Endothelial cell of umbilical vein (primary cell): ENCODE data around the gene PRR9. TPM values are rescaled to one million over a fixed set of nuclear protein-coding genes. Genes with fewer than 3 reads are reported as not detected.

Source experiments
- BruUV-seq: library from RNA; stranded (reverse); fragments of 400-500 nt; replicated peaks from 2 replicates; lab custom pipeline; 2021; lab: Mats Ljungman, UMichigan
- CTCF ChIA-PET: fragments of 300-600, 350-600 bp; sonication (Branson Sonifier 250); formaldehyde crosslinking; loops from one replicate; lab custom pipeline; 2021; ENCODE audit warnings: antibody characterized with exemption, inconsistent platforms; lab: Charles Lee
- POLR2A ChIA-PET: fragments of 300-600, 350-600 bp; sonication (Branson Sonifier 250); formaldehyde crosslinking; loops from one replicate; lab custom pipeline; 2021; ENCODE audit warnings: antibody characterized with exemption, inconsistent platforms; lab: Charles Lee
- DNase-seq: peaks from one replicate; pipeline ENCODE4 v3.0.0-alpha.2; 2011; ENCODE audit warnings: low read depth, low spot score
- FAIRE-seq: peaks from 2 replicates; lab custom pipeline; 2011; peaks lifted over from hg19 to GRCh38; lab: Jason Lieb, UNC
- H2AFZ ChIP-seq: 2 replicates; pipeline ENCODE4 v1.6.0; 2012; ENCODE audit warnings: low read depth, low read length, control low read depth, inconsistent platforms
- H3K27ac ChIP-seq: 2 replicates; pipeline ENCODE4 v1.5.1; 2011; ENCODE audit warnings: low read depth, mild to moderate bottlenecking, control low read depth, low read length, moderate library complexity; ENCODE audit not compliant: insufficient read depth
- H3K27me3 ChIP-seq, 2 experiments: 2 replicates each; pipeline versions ENCODE4 v1.6.0 to v1.6.1; 2011; ENCODE audit warnings: low read length in 2 of 2, mixed read lengths in 1 of 2; ENCODE audit not compliant: control insufficient read depth in 2 of 2, insufficient read depth in 2 of 2
- H3K36me3 ChIP-seq, 2 experiments: 2 replicates in 1 of 2; 3 replicates in 1 of 2; pipeline ENCODE4 v1.5.1; 2011; ENCODE audit warnings: low read length in 2 of 2, mild to moderate bottlenecking in 1 of 2, moderate library complexity in 1 of 2; ENCODE audit not compliant: control insufficient read depth in 2 of 2, insufficient read depth in 2 of 2; ENCODE audit errors: extremely low read depth in 1 of 2
- H3K4me1 ChIP-seq: 3 replicates; pipeline ENCODE4 v1.5.1; 2011; ENCODE audit warnings: mild to moderate bottlenecking, low read length; ENCODE audit not compliant: control insufficient read depth, insufficient read depth; ENCODE audit errors: extremely low read depth
- H3K4me2 ChIP-seq: 2 replicates; pipeline ENCODE4 v1.6.1; 2011; ENCODE audit warnings: low read length, control low read depth, mixed read lengths; ENCODE audit not compliant: insufficient read depth
- H3K4me3 ChIP-seq, 3 experiments: fragments of 200-600 bp in 1 of 3; sonication (generic), shearing (Covaris generic) in 1 of 3; replicated peaks in 1 of 3; 2 replicates each; pipeline ENCODE4 v1.5.1; 2011 to 2016; ENCODE audit warnings: control low read depth in 3 of 3, low read length in 3 of 3, mild to moderate bottlenecking in 2 of 3, inconsistent platforms in 1 of 3, low read depth in 1 of 3, moderate library complexity in 1 of 3; ENCODE audit not compliant: insufficient read depth in 1 of 3
- H3K79me2 ChIP-seq: 2 replicates; pipeline ENCODE4 v1.6.0; 2012; ENCODE audit warnings: low read length, inconsistent platforms; ENCODE audit not compliant: control insufficient read depth, insufficient read depth
- H3K9ac ChIP-seq: replicated peaks from 2 replicates; pipeline ENCODE3; 2011; ENCODE audit warnings: low read length, control low read depth; ENCODE audit not compliant: insufficient read depth; ENCODE audit errors: extremely low read depth
- H3K9me1 ChIP-seq: replicated peaks from 3 replicates; pipeline ENCODE4 v1.6.0; 2011; ENCODE audit warnings: mild to moderate bottlenecking, low read length; ENCODE audit not compliant: control insufficient read depth, insufficient read depth; ENCODE audit errors: extremely low read depth
- H3K9me3 ChIP-seq: replicated peaks from 2 replicates; pipeline ENCODE4 v1.5.1; 2012; ENCODE audit warnings: low read length, inconsistent platforms; ENCODE audit not compliant: control insufficient read depth, insufficient read depth
- H4K20me1 ChIP-seq: replicated peaks from 2 replicates; pipeline ENCODE3; 2011; ENCODE audit warnings: mild to moderate bottlenecking, low read length; ENCODE audit not compliant: control insufficient read depth, insufficient read depth; ENCODE audit errors: extremely low read depth
- EZH2 ChIP-seq: IDR thresholded peaks from 2 replicates; pipeline ENCODE4 v1.6.1; 2012; ENCODE audit warnings: borderline replicate concordance, low read depth, mild to moderate bottlenecking, moderate library complexity, low read length, inconsistent platforms; ENCODE audit not compliant: severe bottlenecking
- MYC ChIP-seq: IDR thresholded peaks from one replicate; pipeline ENCODE4 v1.6.1; 2011; ENCODE audit warnings: mild to moderate bottlenecking, low read depth, low read length
- POLR2A ChIP-seq: IDR thresholded peaks from 2 replicates; pipeline ENCODE4 v1.6.1; 2012; ENCODE audit warnings: low read depth, mild to moderate bottlenecking, control low read depth, low read length
- POLR2AphosphoS5 ChIP-seq: IDR thresholded peaks from 2 replicates; pipeline ENCODE4 v1.6.1; 2012; ENCODE audit warnings: low read depth, mild to moderate bottlenecking, control low read depth, low read length, moderate library complexity; ENCODE audit not compliant: insufficient read depth
- dilution Hi-C: fragments of 300-500 bp; cut with MboI; formaldehyde crosslinking; loops from one replicate; pipeline ENCODE4 v1.15.0; 2019; ENCODE audit warnings: low sequenced_read_pairs; ENCODE audit not compliant: extremely low pct_ligation_motif_present
- intact Hi-C: fragments of 100-400 bp; cut with micrococcal nuclease; formaldehyde crosslinking; loops from one replicate; pipeline ENCODE4 v1.10.0; 2022
- polyA plus RNA-seq, 4 experiments: library from polyadenylated mRNA; depleted of rRNA in 3 of 4; stranded (reverse) in 3 of 4; unstranded in 1 of 4; fragments of >200 nt; gene quantifications; 2 replicates each; pipeline versions ENCODE4 v1.2.1 to v1.2.3, GENCODE V29; 2011 to 2012; ENCODE audit warnings: missing spikeins in 1 of 4
- total RNA-seq: library from RNA; stranded (reverse); gene quantifications from 2 replicates; pipeline ENCODE4 v1.2.3, GENCODE V29; 2021
- TF ChIP-seq, protein P1 (sequence below), 2 donors: IDR thresholded peaks; 1 replicate in 1 of 2; 2 replicates in 1 of 2; pipeline ENCODE4 v1.5.1; 2011; ENCODE audit warnings: low read length in 2 of 2, mild to moderate bottlenecking in 2 of 2, moderate library complexity in 2 of 2, control low read depth in 1 of 2, inconsistent platforms in 1 of 2, low read depth in 1 of 2; ENCODE audit not compliant: insufficient read depth in 1 of 2; ENCODE audit errors: extremely low read depth in 1 of 2

The PRR9 gene
- total and polyA plus RNA-seq, 2 donors (not counting 3 experiments of a cell fraction or from before 2014, with no cell fraction given) = not detected

DNA sequence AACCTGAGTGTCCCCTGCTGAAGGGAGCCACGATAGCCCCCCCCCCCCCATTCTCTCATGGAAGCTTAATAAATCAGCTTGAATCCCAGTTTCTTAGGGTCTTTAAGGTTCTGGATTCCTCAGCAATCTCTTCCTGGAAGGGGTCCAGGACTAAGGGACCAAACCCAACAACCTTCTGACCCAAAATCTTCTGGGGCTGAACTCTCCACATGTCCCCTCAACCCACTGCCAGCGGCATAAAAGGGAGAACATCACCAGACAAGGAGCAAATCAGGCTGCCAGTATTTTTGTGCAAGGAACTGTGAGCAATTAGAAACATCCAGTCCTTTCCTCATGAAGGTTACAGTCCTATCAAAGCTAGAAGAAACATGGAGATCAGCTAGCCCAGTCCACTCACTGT is 29.4 kb downstream of the PRR9 start:
- Histone ChIP-seq H3K79me2 (no peaks in the 10 kb centered on the region), H3K36me3 (no peaks in the 10 kb centered on the region), H3K9me3 (no peaks in the 10 kb centered on the region), H3K4me3 (no peak overlapping the region), H3K9me1 (no peaks in the 10 kb centered on the region), H3K4me2 (no peak overlapping the region), H3K9ac (no peak overlapping the region), H3K4me1 (no peaks in the 10 kb centered on the region), H3K27ac (no peak overlapping the region), H3K27me3 (no peaks in the 10 kb centered on the region), H2AFZ (no peak overlapping the region), H4K20me1 (no peaks in the 10 kb centered on the region)
- FAIRE-seq = no peak
- intact Hi-C loops = no loop called here
- BruUV-seq = no TSS peak
- CTCF ChIA-PET = no interaction called here
- dilution Hi-C loops = no loop called here
- no peak for DNase-seq
- TF ChIP-seq, protein P1, sequence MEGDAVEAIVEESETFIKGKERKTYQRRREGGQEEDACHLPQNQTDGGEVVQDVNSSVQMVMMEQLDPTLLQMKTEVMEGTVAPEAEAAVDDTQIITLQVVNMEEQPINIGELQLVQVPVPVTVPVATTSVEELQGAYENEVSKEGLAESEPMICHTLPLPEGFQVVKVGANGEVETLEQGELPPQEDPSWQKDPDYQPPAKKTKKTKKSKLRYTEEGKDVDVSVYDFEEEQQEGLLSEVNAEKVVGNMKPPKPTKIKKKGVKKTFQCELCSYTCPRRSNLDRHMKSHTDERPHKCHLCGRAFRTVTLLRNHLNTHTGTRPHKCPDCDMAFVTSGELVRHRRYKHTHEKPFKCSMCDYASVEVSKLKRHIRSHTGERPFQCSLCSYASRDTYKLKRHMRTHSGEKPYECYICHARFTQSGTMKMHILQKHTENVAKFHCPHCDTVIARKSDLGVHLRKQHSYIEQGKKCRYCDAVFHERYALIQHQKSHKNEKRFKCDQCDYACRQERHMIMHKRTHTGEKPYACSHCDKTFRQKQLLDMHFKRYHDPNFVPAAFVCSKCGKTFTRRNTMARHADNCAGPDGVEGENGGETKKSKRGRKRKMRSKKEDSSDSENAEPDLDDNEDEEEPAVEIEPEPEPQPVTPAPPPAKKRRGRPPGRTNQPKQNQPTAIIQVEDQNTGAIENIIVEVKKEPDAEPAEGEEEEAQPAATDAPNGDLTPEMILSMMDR (IDR thresholded peaks at IDR 0.05; ENCODE audit: extremely low read depth in 1 of 2, insufficient read depth in 1 of 2, low read depth in 1 of 2, low read length in 2 of 2) = no peak
- TF ChIP-seq POLR2A = no peak
- TF ChIP-seq EZH2 = no peak
- POLR2A ChIA-PET = no interaction called here

DNA sequence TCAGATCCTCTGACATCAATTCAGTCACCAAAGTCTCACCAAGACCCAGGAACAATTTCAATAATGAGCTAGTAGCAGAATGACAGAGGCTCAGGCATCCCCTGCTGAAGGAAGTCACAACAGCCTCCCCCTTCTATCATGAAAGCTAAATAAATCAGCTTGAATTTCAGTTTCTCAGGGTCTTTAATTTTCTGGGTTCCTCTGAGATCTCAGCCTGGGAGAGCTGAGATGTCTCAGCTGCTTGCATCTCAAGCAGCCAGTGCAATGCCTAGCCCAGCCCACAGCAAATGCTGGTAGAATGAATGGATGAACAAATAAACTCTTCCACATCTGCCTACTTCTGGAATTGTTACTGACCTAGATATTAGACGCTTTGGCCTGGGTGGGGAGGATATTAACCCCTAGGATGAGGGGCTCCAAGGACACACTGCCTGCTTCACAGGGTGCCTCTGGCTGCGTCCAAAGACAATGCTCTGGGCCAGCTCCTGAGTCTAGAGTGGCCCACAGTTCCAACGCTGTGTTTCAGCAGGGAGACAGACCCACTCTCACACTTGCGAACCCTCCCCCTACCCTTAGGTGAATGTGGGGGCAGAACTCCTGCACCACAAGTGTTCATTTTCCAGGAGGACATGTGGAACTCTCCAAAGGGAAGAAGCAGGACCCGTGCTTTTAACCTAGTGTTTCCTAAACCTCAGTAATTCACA is 30.9 kb downstream of the PRR9 start:
- DNase-seq = no peak
- no peaks in the 10 kb centered on the region for H3K27me3 ChIP-seq
- ChIA-PET POLR2A (no interaction called here), CTCF (interaction anchor here (0.9 kb wide), 1 partner anchor 15 kb away, joined by 3 read pairs; no protein-coding TSS in a partner anchor)
- no peaks in the 10 kb centered on the region for H3K36me3 ChIP-seq
- no peak overlapping the region for H3K4me3 ChIP-seq
- intact Hi-C loops (no loop called here), dilution Hi-C loops (no loop called here)
- FAIRE-seq = no peak
- H2AFZ ChIP-seq = no peak overlapping the region
- H3K79me2 ChIP-seq = no peaks in the 10 kb centered on the region
- H4K20me1 ChIP-seq = no peaks in the 10 kb centered on the region
- no peak overlapping the region for H3K27ac ChIP-seq
- no peaks in the 10 kb centered on the region for H3K4me1 ChIP-seq
- H3K9me3 ChIP-seq = no peaks in the 10 kb centered on the region
- BruUV-seq = no TSS peak
- no peak overlapping the region for H3K4me2 ChIP-seq
- H3K9ac ChIP-seq = no peak overlapping the region
- TF ChIP-seq POLR2AphosphoS5 = no peak
- TF ChIP-seq MYC = no peak
- no peaks in the 10 kb centered on the region for H3K9me1 ChIP-seq
